Tibial nerve (tissue), 4 donors: ENCODE measurements around the gene DAPK1. TPM values are rescaled to one million over a fixed set of nuclear protein-coding genes. Genes with fewer than 3 reads are reported as not detected.

Experiments used
- DNase-seq, 2 donors: peaks; one replicate each; pipeline ENCODE4 v3.0.0-alpha.2; 2019; ENCODE audit warnings: low spot score in 2 of 2
- H3K27ac ChIP-seq, 4 donors: fragments of 200-600 bp; sonication (generic) in 3 of 4; one replicate each; pipeline ENCODE4 v1.5.1; 2017 to 2019; ENCODE audit warnings: mild to moderate bottlenecking in 1 of 4
- H3K27me3 ChIP-seq, 2 donors: fragments of 200-600 bp; sonication (generic) in 1 of 2; one replicate each; pipeline versions ENCODE4 v1.5.1 to v1.6.0; 2017 to 2019
- H3K36me3 ChIP-seq, 3 donors: fragments of 200-600 bp; sonication (generic); one replicate each; pipeline ENCODE4 v1.5.1; 2018 to 2019
- H3K4me1 ChIP-seq, 4 donors: fragments of 200-600 bp; sonication (generic) in 3 of 4; one replicate each; pipeline ENCODE4 v1.5.1; 2017 to 2019
- H3K4me3 ChIP-seq, 4 donors: fragments of 200-600 bp; sonication (generic) in 3 of 4; one replicate each; pipeline ENCODE4 v1.5.1; 2017 to 2019; ENCODE audit warnings: mild to moderate bottlenecking in 1 of 4, moderate library complexity in 1 of 4
- H3K9me3 ChIP-seq, 4 donors: fragments of 200-600 bp; sonication (generic) in 3 of 4; one replicate each; pipeline ENCODE4 v1.5.1; 2017 to 2019
- EP300 ChIP-seq, 2 donors: sonication (generic); formaldehyde crosslinking; IDR thresholded peaks; one replicate each; pipeline ENCODE4 v1.6.1; 2017; ENCODE audit warnings: antibody characterized with exemption in 2 of 2, mild to moderate bottlenecking in 1 of 2
- POLR2A ChIP-seq, 2 donors: fragments of 450-650 bp; IDR thresholded peaks; one replicate each; pipeline ENCODE4 v1.6.1; 2017; ENCODE audit warnings: antibody characterized with exemption in 2 of 2, mild to moderate bottlenecking in 2 of 2, moderate library complexity in 2 of 2
- WGBS, 2 donors: methylation state at CpG; one replicate each; pipeline ENCODE4 v1.1.5; 2018; 5-methylcytosine and 5-hydroxymethylcytosine counted together
- total RNA-seq, 4 donors: library from RNA; depleted of rRNA; stranded (reverse); fragments of >200 nt; gene quantifications; one replicate each; pipeline ENCODE4 v1.1.0, GENCODE V29; 2016
- TF ChIP-seq, protein P1 (sequence below), 5 experiments: fragments of 200-600 bp in 3 of 5; fragments of 450-650 bp in 2 of 5; sonication (generic) in 3 of 5; IDR thresholded peaks; one replicate each; pipeline ENCODE4 v1.5.1; 2016 to 2019; ENCODE audit warnings: antibody characterized with exemption in 5 of 5, mild to moderate bottlenecking in 3 of 5, moderate library complexity in 2 of 5

The DAPK1 gene
- total RNA-seq, 4 donors from 2014 or later, result 58.8 to 97.3 (median 64.2) TPM

DNA sequence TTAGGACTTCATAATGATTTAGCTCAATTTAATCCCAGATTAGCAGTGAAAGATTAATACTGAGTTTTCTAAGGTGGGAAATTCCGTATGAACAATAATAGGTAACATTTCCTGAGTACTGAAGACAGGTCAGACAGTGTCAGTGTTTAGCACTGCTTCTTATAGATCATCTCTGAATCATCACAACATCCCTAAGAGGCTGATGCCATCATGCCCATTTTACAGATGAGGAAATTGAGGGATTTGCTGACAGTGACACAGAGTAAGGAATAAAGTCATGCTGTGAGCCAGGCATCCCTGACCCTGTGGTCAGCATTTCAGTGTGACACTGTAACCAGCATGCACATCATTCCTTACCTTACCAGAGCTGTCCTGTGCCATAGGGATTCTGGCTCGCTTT lies 44.5 kb downstream of the DAPK1 start:
- no peaks in the 10 kb centered on the region for H3K4me1 ChIP-seq
- TF ChIP-seq EP300 (IDR thresholded peaks at IDR 0.05) (no peak), POLR2A (IDR thresholded peaks at IDR 0.05) (no peak)
- TF ChIP-seq, protein P1, sequence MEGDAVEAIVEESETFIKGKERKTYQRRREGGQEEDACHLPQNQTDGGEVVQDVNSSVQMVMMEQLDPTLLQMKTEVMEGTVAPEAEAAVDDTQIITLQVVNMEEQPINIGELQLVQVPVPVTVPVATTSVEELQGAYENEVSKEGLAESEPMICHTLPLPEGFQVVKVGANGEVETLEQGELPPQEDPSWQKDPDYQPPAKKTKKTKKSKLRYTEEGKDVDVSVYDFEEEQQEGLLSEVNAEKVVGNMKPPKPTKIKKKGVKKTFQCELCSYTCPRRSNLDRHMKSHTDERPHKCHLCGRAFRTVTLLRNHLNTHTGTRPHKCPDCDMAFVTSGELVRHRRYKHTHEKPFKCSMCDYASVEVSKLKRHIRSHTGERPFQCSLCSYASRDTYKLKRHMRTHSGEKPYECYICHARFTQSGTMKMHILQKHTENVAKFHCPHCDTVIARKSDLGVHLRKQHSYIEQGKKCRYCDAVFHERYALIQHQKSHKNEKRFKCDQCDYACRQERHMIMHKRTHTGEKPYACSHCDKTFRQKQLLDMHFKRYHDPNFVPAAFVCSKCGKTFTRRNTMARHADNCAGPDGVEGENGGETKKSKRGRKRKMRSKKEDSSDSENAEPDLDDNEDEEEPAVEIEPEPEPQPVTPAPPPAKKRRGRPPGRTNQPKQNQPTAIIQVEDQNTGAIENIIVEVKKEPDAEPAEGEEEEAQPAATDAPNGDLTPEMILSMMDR (IDR thresholded peaks at IDR 0.05), result no peak
- WGBS, 2 donors, result 71 to 87% methylated on average over 2 of the region's 2 CpGs

DNA sequence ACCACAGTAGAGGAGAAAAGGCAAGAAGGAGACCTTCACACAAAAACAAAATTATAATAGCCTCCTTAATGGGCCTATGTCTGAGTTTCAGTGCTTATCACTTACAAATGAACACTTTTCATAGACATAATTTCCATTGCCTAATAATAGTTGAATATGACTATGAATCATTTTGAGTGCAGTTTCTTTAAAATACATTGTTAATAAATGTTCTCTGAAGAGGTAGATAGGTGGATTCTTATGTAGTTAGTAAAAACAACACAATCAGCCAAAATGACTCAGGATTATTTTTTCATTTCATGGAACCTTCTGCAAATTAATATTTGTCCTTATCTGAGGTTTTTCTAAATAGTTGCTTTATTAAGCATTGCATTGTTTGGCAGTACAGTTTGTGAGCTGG lies 45.6 kb downstream of the DAPK1 start:
- no peaks in the 10 kb centered on the region for H3K4me1 ChIP-seq
- no peak for DNase-seq
- no peak overlapping the region for H3K27ac ChIP-seq
- no peaks in the 10 kb centered on the region for H3K27me3 ChIP-seq
- H3K4me3 ChIP-seq, result no peak overlapping the region
- no peaks in the 10 kb centered on the region for H3K9me3 ChIP-seq
- TF ChIP-seq EP300 (IDR thresholded peaks at IDR 0.05) (no peak), POLR2A (IDR thresholded peaks at IDR 0.05) (no peak)
- TF ChIP-seq, protein P1 (IDR thresholded peaks at IDR 0.05), result no peak
- H3K36me3 ChIP-seq, result no peaks in the 10 kb centered on the region

More for the DNA sequence above, 44.5 kb downstream of the DAPK1 start:
- no peaks in the 10 kb centered on the region for H3K9me3 ChIP-seq
- H3K36me3 ChIP-seq, result no peaks in the 10 kb centered on the region
- no peak overlapping the region for H3K4me3 ChIP-seq
- no peaks in the 10 kb centered on the region for H3K27me3 ChIP-seq
- H3K27ac ChIP-seq, result no peak overlapping the region
- DNase-seq, result no peak

DNA sequence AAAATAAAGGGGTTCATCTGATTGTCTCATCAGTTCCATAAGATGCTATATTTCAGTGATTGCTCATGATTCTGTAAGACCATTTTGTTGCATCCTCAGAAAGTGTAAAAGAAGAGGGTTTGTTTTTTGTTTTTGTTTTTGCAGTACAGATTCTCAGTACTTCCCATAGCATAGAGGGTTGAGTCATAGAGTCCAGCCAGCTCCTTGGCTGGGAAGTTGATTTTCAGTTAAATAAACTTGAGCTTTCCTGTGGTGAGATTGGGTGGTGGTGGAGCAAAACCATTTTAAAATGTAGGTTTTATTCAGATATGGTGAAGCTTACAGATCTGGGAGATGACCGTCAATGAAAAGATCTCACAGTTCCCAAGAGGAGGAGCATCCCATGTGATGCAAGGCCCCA lies 48.2 kb downstream of the DAPK1 start:
- H3K4me3 ChIP-seq, result no peak overlapping the region
- no peaks in the 10 kb centered on the region for H3K9me3 ChIP-seq
- no peak for DNase-seq
- H3K27ac ChIP-seq, result no peak overlapping the region
- TF ChIP-seq POLR2A (IDR thresholded peaks at IDR 0.05), result no peak
- no peak for TF ChIP-seq EP300 (IDR thresholded peaks at IDR 0.05)
- TF ChIP-seq, protein P1 (IDR thresholded peaks at IDR 0.05), result no peak
- H3K27me3 ChIP-seq, result no peaks in the 10 kb centered on the region
- no peaks in the 10 kb centered on the region for H3K36me3 ChIP-seq
- H3K4me1 ChIP-seq, result no peaks in the 10 kb centered on the region
- WGBS, 2 donors, result 67 to 84% methylated on average over 1 of the region's 1 CpG

DNA sequence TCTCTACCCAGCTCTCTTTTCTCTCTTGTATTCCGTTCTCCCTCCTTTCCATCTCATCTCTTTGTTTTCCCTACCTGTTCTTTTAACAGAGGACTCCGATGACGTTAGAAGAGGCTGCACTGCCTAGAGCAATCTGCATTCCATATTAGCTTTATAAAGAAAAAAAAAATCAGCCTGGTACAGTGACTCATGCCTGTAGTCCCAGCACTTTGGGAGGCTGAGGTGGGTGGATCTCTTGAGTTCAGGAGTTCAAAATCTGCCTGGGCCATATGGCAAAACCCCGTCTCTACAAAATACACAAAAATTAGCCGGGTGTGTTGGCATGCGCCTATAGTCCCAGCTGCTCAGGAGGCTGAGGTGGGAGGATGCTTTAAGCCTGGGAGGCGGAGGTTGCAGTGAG lies 49.0 kb downstream of the DAPK1 start:
- Histone ChIP-seq H3K9me3 (no peaks in the 10 kb centered on the region), H3K27me3 (no peaks in the 10 kb centered on the region), H3K4me3 (no peak overlapping the region), H3K27ac (no peak overlapping the region), H3K4me1 (no peaks in the 10 kb centered on the region), H3K36me3 (no peaks in the 10 kb centered on the region)
- DNase-seq, result no peak
- WGBS, 2 donors, result 69 to 74% methylated on average over 7 of the region's 7 CpGs
- TF ChIP-seq POLR2A (IDR thresholded peaks at IDR 0.05) (no peak), EP300 (IDR thresholded peaks at IDR 0.05) (no peak)
- TF ChIP-seq, protein P1 (IDR thresholded peaks at IDR 0.05), result no peak

DNA sequence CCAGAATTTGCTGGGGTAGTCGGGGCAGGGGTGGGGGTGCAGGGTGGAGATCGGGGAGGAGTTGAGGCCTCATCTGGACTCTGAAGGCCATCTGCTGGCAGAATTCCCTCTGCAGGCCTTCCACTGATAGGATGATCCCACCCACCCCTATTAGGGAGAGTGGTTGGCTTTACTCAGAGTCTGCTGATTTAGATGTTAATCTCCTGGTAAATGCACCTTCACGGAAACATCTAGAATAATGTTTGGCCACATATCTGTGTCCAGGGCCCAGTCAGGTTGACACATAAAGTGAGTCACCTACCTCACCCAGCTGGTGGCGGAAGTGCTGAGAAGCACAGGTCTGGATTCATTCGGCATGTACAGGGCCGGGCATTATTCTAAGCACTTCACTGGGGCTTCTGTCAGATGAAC lies 50.0 kb downstream of the DAPK1 start:
- H3K4me1 ChIP-seq, result no peaks in the 10 kb centered on the region
- no peak for DNase-seq
- no peaks in the 10 kb centered on the region for H3K27me3 ChIP-seq
- no peak overlapping the region for H3K27ac ChIP-seq
- H3K9me3 ChIP-seq, result no peaks in the 10 kb centered on the region
- H3K36me3 ChIP-seq, result no peaks in the 10 kb centered on the region
- H3K4me3 ChIP-seq, result no peak overlapping the region
- TF ChIP-seq, protein P1 (IDR thresholded peaks at IDR 0.05), result no peak
- TF ChIP-seq EP300 (IDR thresholded peaks at IDR 0.05) (no peak), POLR2A (IDR thresholded peaks at IDR 0.05) (no peak)
- 61 to 80% methylated on average over 2 to 6 of the region's 6 CpGs for WGBS, 2 donors
